ENCODE measurements around the gene BLOC1S2.

DNA sequence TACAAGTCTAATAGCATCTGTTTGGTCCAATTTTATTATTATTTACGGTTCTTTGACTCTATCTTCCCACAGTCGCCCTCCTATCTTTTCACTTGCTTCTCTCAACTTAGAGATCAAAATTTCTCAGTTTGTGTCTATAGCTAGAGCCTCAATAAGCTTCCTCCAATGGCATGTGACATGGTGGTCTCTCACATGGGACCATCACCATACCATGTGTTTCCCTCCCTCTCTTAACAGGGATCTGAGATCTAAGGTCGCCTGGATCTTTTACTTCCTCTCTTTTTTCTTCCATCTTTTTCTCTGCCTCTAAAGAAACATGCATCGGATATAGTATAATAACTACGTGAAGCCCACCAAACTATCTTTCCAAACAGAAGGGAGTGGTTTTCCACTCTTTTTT is 41.7 kb upstream of the BLOC1S2 start:
- TF ChIP-seq, protein P1, sequence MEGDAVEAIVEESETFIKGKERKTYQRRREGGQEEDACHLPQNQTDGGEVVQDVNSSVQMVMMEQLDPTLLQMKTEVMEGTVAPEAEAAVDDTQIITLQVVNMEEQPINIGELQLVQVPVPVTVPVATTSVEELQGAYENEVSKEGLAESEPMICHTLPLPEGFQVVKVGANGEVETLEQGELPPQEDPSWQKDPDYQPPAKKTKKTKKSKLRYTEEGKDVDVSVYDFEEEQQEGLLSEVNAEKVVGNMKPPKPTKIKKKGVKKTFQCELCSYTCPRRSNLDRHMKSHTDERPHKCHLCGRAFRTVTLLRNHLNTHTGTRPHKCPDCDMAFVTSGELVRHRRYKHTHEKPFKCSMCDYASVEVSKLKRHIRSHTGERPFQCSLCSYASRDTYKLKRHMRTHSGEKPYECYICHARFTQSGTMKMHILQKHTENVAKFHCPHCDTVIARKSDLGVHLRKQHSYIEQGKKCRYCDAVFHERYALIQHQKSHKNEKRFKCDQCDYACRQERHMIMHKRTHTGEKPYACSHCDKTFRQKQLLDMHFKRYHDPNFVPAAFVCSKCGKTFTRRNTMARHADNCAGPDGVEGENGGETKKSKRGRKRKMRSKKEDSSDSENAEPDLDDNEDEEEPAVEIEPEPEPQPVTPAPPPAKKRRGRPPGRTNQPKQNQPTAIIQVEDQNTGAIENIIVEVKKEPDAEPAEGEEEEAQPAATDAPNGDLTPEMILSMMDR (IDR thresholded peaks at IDR 0.05), result no peak
- TF ChIP-seq POLR2AphosphoS5 (IDR thresholded peaks at IDR 0.05) (no peak), EP300 (IDR thresholded peaks at IDR 0.05) (no peak), POLR2A (IDR thresholded peaks at IDR 0.05) (no peak)
